GM18519 (cell line): ENCODE data around the gene GBE1.
"Not testable (repeated sequence)": the region's sequence is repeated elsewhere in the genome, so short reads cannot be mapped to it uniquely, and the experiment has no call there.

Experiments used
- ATAC-seq: cut with Tn5 transposase; IDR thresholded peaks from one replicate; pipeline ENCODE4 v1.9.1; 2021; ENCODE audit warnings: mild to moderate bottlenecking, moderate library complexity; ENCODE audit not compliant: unreplicated experiment, low FRiP score

GBE1 gene

DNA sequence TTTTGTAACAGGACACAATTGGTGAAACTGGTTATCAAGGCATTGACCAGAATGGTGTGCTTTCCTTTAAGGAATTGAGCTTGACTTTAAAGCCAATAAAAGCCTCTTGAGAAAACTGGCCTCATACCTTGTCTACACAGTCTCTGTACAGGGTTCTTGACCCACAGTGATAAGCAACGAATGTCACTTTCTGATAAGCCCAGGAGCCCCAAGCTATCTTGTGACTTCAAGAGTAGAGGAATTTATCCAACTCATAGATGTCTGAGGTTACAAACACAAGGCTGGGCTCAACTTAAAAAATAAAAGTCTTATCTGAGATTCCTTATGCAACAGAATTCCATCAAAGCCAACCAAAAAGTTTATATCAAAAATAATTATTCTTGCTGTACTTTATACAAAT lies 212.1 kb downstream of the GBE1 start:
- no peak for ATAC-seq

DNA sequence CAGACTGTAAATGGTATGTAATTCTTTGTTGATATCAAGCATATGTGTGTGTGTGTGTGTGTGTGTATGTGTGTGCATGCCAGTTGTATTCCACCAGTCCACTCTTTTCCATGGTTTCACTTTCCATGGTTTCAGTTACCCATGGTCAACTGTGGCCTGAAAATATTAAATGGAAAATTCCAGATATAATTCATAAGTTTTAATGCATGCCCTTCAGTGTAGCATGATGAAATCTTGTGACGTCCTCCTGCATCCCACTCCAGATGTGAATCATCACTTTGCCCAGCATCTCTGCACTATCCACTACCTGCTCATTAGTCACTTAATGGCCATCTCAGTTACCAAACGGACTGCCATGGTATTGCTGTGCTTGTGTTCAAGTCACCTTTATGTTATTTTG lies 215.9 kb downstream of the GBE1 start:
- ATAC-seq = no peak

DNA sequence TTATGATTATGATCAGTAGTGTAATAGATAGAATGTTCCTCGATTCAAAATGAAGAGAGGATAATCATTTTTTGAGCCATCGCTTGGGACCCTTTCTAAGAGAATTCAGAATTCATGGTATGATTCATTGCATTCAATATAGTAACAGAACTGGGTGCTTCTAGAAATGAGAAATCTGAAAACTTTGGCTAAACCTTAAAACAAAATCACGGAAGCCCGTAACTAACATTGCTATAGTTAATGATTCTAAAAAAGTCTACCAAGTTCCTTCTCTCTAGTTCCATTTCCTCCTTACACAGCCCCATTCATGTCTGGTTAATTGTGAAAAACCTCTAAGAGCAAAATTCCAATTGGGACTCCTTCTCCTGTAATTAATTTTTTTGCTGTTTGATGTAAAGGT lies 217.1 kb downstream of the GBE1 start:
- ATAC-seq = no peak

GRCh38 chr3:81540787-81541186 lies 220.7 kb downstream of the GBE1 start:
- no peak for ATAC-seq

GRCh38 chr3:81531846-81532245 lies 229.6 kb downstream of the GBE1 start:
- ATAC-seq = no peak

- ATAC-seq = no peak
Observed at GRCh38 chr3:81531263-81531662, 230.2 kb downstream of the GBE1 start.

DNA sequence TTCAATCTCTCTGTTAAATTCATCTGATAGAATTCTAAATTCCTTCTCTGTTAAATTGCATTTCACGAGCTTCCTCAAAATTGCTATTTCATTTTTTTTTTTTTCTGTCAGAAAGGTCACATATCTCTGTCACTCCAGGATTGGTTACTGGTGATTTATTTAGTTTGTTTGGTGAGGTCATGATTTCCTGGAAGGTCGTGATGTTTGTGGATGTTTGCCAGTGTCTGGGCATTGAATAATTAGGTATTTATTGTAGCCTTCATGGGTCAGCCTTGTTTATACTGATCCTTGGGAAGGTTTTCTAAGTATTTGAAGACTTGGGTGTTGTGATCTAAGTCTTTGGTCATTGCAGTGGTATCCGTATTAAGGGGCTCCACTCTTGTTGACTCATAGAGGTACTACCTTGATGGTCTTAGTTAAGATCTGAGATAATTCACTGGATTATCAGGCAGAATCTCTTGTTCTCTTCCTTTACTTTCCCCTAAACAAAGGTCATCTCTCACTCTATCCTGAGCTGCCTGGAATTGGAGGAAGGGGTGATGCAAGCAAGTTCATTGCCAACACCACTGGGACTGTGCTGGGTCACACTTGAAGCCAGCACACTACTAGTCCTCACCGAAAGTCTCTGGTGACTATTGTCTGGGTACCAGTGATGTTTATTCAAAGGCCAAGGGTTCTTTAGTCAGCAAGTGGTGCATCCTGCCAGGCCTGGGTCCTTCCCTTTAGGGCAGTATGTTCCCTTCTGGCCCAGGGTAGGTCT lies 231.1 kb downstream of the GBE1 start:
- ATAC-seq = no peak

DNA sequence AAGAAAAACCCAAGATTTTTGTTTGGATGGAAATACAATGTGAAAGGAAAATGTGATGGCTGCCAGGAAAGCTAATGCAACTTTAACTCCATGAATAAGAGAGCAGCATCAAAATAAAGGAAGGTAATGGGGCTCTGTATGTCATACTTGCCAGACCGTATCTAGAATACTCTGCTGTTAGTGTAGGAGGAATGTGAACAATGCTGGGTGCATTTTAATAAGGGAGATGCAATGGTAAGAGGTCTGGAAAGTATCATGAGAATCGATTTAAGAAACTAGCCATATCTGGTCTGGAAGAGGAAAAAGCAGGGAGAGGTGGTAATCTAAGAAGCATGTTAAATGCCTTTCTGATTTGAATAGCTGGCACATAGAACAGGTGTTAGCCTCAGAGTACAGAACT lies 239.6 kb downstream of the GBE1 start:
- no peak for ATAC-seq

- ATAC-seq = no peak
Observed at GRCh38 chr3:81518945-81519344, 242.5 kb downstream of the GBE1 start.

DNA sequence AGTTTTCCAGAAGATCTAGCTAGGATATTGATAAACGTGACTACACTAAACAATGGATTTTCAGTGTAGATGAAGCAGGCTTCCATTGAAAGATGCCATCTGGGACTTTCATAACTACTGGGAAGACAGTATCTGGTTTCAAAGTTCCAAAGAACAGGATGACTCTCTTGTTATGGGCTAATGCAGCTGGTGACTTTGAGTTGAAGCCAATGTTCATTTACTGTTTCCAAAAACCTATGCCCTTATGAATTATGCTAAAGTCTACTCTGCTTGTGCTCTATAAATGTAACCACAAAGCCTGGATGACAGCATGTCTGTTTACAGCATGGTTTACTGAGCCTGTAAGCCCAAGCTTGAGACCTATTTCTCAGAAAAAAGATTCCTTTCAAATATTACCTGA lies 245.4 kb downstream of the GBE1 start:
- ATAC-seq = no peak

DNA sequence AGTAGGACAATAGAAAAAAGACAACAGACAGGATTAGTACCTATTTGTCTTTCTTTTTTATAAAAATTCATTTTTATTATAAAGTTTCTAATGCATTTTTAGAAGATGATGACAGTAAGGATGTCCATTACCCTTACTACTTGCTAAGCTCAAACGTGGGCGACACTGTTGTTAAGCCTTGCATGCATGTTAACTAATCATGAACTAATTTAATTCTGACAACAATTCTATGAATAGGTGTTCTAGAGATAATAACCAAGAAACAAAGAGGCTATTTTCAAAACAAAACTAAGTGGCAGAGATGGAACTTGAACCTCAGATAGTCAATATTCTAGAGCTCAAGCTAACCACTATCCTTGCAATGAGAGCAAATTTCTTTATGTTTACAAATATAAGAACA lies 247.9 kb downstream of the GBE1 start:
- ATAC-seq = no peak

- no peak for ATAC-seq
Observed at GRCh38 chr3:81503026-81503425, 258.4 kb downstream of the GBE1 start.

- ATAC-seq = no peak
Observed at GRCh38 chr3:81502236-81502635, 259.2 kb downstream of the GBE1 start.

DNA sequence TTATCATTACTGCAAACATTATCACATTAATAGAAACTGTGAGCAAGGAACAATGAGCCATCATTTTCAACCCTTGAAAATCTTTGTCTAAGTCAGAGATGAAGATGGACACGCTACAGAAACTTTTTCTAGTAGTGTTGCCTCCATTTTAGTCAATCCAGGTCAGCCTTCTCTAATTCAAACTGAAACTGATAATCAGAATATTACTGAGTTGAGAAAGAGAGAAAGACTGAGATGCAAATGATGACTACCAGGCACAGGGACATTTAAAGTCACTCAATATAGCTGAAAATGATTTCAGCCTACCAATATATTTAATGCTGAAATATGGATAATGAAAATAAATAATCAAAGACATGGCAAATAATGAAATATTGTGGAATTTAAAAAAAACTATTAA lies 261.4 kb downstream of the GBE1 start:
- ATAC-seq = peak; percentile 90

- no peak for ATAC-seq
Observed at GRCh38 chr3:81497572-81498251, 263.7 kb downstream of the GBE1 start.

- no peak for ATAC-seq
Observed at GRCh38 chr3:81496407-81497104, 264.9 kb downstream of the GBE1 start.

- not testable (repeated sequence) for ATAC-seq
Observed at GRCh38 chr3:81492471-81492870, 269.0 kb downstream of the GBE1 start.

GRCh38 chr3:81492040-81492439 lies 269.4 kb downstream of the GBE1 start:
- ATAC-seq = no peak

- ATAC-seq = peak; percentile 91
Observed at GRCh38 chr3:81490541-81491288, 270.7 kb downstream of the GBE1 start.

GRCh38 chr3:81485444-81485865 lies 276.0 kb downstream of the GBE1 start:
- peak; percentile 99 for ATAC-seq

DNA sequence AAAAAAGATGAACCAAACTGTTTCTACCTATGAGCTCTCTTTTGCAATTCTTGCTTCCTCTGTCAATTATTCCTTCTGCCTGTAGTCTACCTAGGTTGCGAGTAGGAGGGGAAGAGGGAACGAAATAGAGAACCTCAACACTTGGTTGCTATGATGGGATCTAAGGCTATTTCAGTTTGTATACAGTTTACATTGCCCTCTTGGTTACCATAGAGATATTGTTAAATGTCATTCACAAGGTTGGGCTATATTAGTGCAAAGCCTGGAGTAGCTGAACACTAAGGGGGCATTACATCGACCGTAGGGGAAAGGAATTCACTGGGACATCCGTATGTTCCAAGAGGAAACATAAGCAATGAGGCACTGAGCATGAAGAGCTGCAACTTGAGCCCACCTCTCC lies 276.9 kb downstream of the GBE1 start:
- no peak for ATAC-seq
